Endothelial cell of umbilical vein (primary cell): Measurements from ENCODE around the gene MRM2.

ENCODE experiments used
- CTCF ChIP-seq, 2 donors: IDR thresholded peaks; 1 replicate in 1 of 2; 2 replicates in 1 of 2; pipeline ENCODE4 v1.5.1; 2011; ENCODE audit warnings: low read length in 2 of 2, mild to moderate bottlenecking in 2 of 2, moderate library complexity in 2 of 2, control low read depth in 1 of 2, inconsistent platforms in 1 of 2, low read depth in 1 of 2; ENCODE audit not compliant: insufficient read depth in 1 of 2; ENCODE audit errors: extremely low read depth in 1 of 2
- EZH2 ChIP-seq: IDR thresholded peaks from 2 replicates; pipeline ENCODE4 v1.6.1; 2012; ENCODE audit warnings: borderline replicate concordance, low read depth, mild to moderate bottlenecking, moderate library complexity, low read length, inconsistent platforms; ENCODE audit not compliant: severe bottlenecking
- FOS ChIP-seq: IDR thresholded peaks from 2 replicates; pipeline ENCODE4 v1.6.1; 2011; ENCODE audit warnings: mild to moderate bottlenecking, low read length, moderate library complexity, borderline replicate concordance; ENCODE audit not compliant: insufficient read depth
- MYC ChIP-seq: IDR thresholded peaks from one replicate; pipeline ENCODE4 v1.6.1; 2011; ENCODE audit warnings: mild to moderate bottlenecking, low read depth, low read length
- POLR2A ChIP-seq: IDR thresholded peaks from 2 replicates; pipeline ENCODE4 v1.6.1; 2012; ENCODE audit warnings: low read depth, mild to moderate bottlenecking, control low read depth, low read length
- POLR2AphosphoS5 ChIP-seq: IDR thresholded peaks from 2 replicates; pipeline ENCODE4 v1.6.1; 2012; ENCODE audit warnings: low read depth, mild to moderate bottlenecking, control low read depth, low read length, moderate library complexity; ENCODE audit not compliant: insufficient read depth

GRCh38 chr7:2230882-2231281 is 11.1 kb downstream of the MRM2 start:
- no peak for TF ChIP-seq POLR2A
- no peak for TF ChIP-seq EZH2
- TF ChIP-seq CTCF (IDR thresholded peaks at IDR 0.05; ENCODE audit: extremely low read depth in 1 of 2, insufficient read depth in 1 of 2, low read depth in 1 of 2, low read length in 2 of 2) = no peak
- TF ChIP-seq POLR2AphosphoS5 = no peak
- no peak for TF ChIP-seq MYC
- TF ChIP-seq FOS = no peak
